Uterus (tissue), 2 donors: ENCODE results near the gene ZNF862.

Experiments used
- POLR2A ChIP-seq, 2 donors: fragments of 450-650 bp; IDR thresholded peaks; one replicate each; pipeline ENCODE4 v1.6.1; 2016; ENCODE audit warnings: antibody characterized with exemption in 2 of 2, mild to moderate bottlenecking in 1 of 2, moderate library complexity in 1 of 2
- TF ChIP-seq, protein P1 (sequence below), 4 experiments: fragments of 200-600 bp in 2 of 4; fragments of 450-650 bp in 2 of 4; sonication (generic) in 2 of 4; IDR thresholded peaks; one replicate each; pipeline ENCODE4 v1.5.1; 2016 to 2019; ENCODE audit warnings: antibody characterized with exemption in 4 of 4, mild to moderate bottlenecking in 2 of 4, moderate library complexity in 1 of 4

DNA sequence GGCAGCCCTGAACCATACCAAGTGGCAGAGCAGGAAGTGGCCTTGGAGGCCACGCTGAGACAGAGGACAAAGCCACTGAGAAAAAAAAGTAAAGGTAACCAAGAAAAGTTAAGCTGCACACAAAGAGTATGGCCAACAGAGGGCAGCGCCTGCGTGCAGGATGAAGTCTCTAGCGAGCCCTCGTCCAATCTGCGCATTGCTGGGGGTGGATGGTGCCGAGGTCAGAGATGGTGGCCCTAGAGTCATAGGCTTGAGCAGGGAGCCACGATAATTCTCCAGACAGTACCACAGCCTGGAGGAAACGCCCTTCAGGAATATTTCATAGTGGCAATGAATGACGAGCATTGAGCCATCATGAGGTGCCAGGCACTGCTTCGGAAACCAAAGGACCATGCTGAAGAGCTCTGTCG is 45.3 kb downstream of the ZNF862 start:
- TF ChIP-seq, protein P1, sequence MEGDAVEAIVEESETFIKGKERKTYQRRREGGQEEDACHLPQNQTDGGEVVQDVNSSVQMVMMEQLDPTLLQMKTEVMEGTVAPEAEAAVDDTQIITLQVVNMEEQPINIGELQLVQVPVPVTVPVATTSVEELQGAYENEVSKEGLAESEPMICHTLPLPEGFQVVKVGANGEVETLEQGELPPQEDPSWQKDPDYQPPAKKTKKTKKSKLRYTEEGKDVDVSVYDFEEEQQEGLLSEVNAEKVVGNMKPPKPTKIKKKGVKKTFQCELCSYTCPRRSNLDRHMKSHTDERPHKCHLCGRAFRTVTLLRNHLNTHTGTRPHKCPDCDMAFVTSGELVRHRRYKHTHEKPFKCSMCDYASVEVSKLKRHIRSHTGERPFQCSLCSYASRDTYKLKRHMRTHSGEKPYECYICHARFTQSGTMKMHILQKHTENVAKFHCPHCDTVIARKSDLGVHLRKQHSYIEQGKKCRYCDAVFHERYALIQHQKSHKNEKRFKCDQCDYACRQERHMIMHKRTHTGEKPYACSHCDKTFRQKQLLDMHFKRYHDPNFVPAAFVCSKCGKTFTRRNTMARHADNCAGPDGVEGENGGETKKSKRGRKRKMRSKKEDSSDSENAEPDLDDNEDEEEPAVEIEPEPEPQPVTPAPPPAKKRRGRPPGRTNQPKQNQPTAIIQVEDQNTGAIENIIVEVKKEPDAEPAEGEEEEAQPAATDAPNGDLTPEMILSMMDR (IDR thresholded peaks at IDR 0.05) = peak; percentile 39 to 58 (median 52)
- no peak for TF ChIP-seq POLR2A (IDR thresholded peaks at IDR 0.05)
